Adrenal gland (tissue), 12 donors: Measurements from ENCODE around the gene KCNH8. TPM values are rescaled to one million over a fixed set of nuclear protein-coding genes. Genes with fewer than 3 reads are reported as not detected.

Source experiments
- DNase-seq, 7 donors: peaks; one replicate each; pipeline ENCODE4 v3.0.0-alpha.2; 2019 to 2020
- H3K27ac ChIP-seq, 5 donors: fragments of 200-600 bp; sonication (generic) in 4 of 5; 1 replicate in 3 of 5; 2 replicates in 2 of 5; pipeline versions ENCODE4 v1.5.1 to v1.8.0; 2016 to 2020; ENCODE audit warnings: mild to moderate bottlenecking in 1 of 5
- H3K27me3 ChIP-seq: fragments of 200-600 bp; 2 replicates; pipeline ENCODE4 v1.8.0; 2021
- H3K36me3 ChIP-seq, 2 donors: fragments of 200-600 bp; replicated peaks in 1 of 2; 1 replicate in 1 of 2; 2 replicates in 1 of 2; pipeline versions ENCODE4 v1.5.1 to v1.8.0; 2018 to 2022
- H3K4me1 ChIP-seq, 2 donors: fragments of 200-600 bp; replicated peaks in 1 of 2; 1 replicate in 1 of 2; 2 replicates in 1 of 2; pipeline versions ENCODE4 v1.5.1 to v1.8.0; 2018 to 2021
- H3K4me3 ChIP-seq, 4 donors: fragments of 200-600 bp; sonication (generic) in 3 of 4; one replicate each; pipeline ENCODE4 v1.5.1; 2016 to 2018
- H3K9me3 ChIP-seq, 3 donors: fragments of 200-600 bp; sonication (generic) in 1 of 3; replicated peaks in 1 of 3; 1 replicate in 2 of 3; 2 replicates in 1 of 3; pipeline versions ENCODE4 v1.5.1 to v1.8.0; 2016 to 2021
- POLR2A ChIP-seq, 2 donors: fragments of 450-650 bp; IDR thresholded peaks; one replicate each; pipeline ENCODE4 v1.6.1; 2017; ENCODE audit warnings: antibody characterized with exemption in 2 of 2, mild to moderate bottlenecking in 2 of 2, moderate library complexity in 1 of 2
- WGBS, 4 donors: extraction: QIAGEN DNeasy Blood & Tissue Kit in 2 of 4; methylation state at CpG; one replicate each; pipeline versions ENCODE4 v1.1.5 to v1.1.7; 2013 to 2017; 5-methylcytosine and 5-hydroxymethylcytosine counted together
- intact Hi-C, 2 donors: fragments of 100-400 bp; cut with DNase I; formaldehyde crosslinking; loops; one replicate each; pipeline versions ENCODE4 v1.14.1 to v1.15.0; 2022 to 2023
- polyA plus RNA-seq, 3 donors: library from polyadenylated mRNA; stranded (reverse); fragments of 200-250 nt in 2 of 3; fragments of 350-450 nt in 1 of 3; fragmentation: Illumina TruSeq in 1 of 3; extraction: RNeasy Lipid Tissue Mini Kit (QIAGEN cat#74804) in 1 of 3; gene quantifications; one replicate each; pipeline ENCODE4 v1.2.3, GENCODE V29; 2013 to 2014
- total RNA-seq, 9 donors: library from RNA; depleted of rRNA in 4 of 9; stranded (reverse); fragments of >200 nt in 4 of 9; fragments of 120-200 nt in 1 of 9; fragmentation: NEBNext Ultra II Directional in 1 of 9; extraction: Animal tissue kit (Norgen Biotek cat#: 25700) in 1 of 9; gene quantifications; one replicate each; pipeline versions ENCODE4 v1.1.0 to v1.2.4, GENCODE V29; 2013 to 2023
- TF ChIP-seq, protein P1 (sequence below), 6 experiments: fragments of 450-650 bp in 4 of 6; fragments of 200-600 bp in 2 of 6; sonication (generic) in 1 of 6; IDR thresholded peaks; 1 replicate in 5 of 6; 2 replicates in 1 of 6; pipeline versions ENCODE4 v1.5.1 to v1.8.0; 2016 to 2021; ENCODE audit warnings: antibody characterized with exemption in 6 of 6, mild to moderate bottlenecking in 2 of 6, moderate library complexity in 1 of 6
- donor health status: healthy with polysubstance abuse.
- donor health status: Bipolar disorder and iron deficiency.
- donor health status: DM: yes; HTN: yes; CAD: no.
- donor health status: DM: no; HTN: no; CAD: no.
- donor health status: DM: no; HTN: no; CAD: no.
- donor health status: DM: yes; HTN: yes; CAD: no.

KCNH8 gene
- total and polyA plus RNA-seq, 12 donors, result 0.27 to 7.6 (median 2.1) TPM

DNA sequence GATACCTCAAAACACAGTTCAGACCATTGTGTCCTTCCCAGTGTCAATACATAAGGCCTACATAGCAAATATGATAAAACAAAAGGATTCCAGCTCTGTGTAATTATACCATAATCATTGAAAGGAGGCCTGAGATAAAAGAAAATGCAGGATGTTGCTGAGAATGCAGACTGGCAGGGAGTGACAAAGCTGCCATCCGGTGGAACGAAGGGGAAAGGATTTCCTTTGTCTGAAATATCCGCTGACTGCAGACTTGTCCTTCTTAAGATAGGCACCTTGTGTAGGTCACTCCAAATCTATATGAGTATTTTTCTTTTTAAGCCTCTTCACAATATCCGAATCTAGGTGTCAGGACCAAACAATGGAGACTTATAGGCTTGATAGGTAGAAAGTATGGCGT is 108.0 kb downstream of the KCNH8 start:
- intact Hi-C loops, result no loop called here
- 64 to 75% (median 72%) methylated on average over 5 of the region's 5 CpGs for WGBS, 4 donors

DNA sequence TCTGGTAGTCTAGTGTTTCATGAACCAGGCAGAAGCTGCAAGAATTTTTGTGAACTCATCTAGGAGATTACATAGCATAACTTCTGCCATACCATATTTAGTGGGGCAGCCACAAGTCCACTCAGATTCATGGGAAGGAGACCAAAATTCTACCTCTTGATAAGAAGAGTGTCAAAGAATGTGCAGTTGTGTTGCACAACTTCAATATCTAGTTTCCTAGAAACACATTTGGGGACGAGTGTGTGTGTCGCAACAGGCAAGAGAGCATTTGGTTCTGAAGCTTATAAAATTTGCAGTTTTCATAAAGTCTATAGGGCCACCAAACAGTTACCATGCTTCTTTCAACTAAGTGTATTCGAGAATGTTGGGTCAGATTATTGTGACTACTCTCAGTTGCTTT is 115.3 kb downstream of the KCNH8 start:
- H3K9me3 ChIP-seq, result no peaks in the 10 kb centered on the region
- intact Hi-C loops, result no loop called here
- H3K27ac ChIP-seq, result no peak overlapping the region
- no peaks in the 10 kb centered on the region for H3K36me3 ChIP-seq
- 60 to 81% (median 67%) methylated on average over 3 of the region's 3 CpGs for WGBS, 4 donors
- DNase-seq, result peak in 1 of 7 donors; percentile 4
- H3K4me1 ChIP-seq, result no peaks in the 10 kb centered on the region
- TF ChIP-seq, protein P1, sequence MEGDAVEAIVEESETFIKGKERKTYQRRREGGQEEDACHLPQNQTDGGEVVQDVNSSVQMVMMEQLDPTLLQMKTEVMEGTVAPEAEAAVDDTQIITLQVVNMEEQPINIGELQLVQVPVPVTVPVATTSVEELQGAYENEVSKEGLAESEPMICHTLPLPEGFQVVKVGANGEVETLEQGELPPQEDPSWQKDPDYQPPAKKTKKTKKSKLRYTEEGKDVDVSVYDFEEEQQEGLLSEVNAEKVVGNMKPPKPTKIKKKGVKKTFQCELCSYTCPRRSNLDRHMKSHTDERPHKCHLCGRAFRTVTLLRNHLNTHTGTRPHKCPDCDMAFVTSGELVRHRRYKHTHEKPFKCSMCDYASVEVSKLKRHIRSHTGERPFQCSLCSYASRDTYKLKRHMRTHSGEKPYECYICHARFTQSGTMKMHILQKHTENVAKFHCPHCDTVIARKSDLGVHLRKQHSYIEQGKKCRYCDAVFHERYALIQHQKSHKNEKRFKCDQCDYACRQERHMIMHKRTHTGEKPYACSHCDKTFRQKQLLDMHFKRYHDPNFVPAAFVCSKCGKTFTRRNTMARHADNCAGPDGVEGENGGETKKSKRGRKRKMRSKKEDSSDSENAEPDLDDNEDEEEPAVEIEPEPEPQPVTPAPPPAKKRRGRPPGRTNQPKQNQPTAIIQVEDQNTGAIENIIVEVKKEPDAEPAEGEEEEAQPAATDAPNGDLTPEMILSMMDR (IDR thresholded peaks at IDR 0.05), result no peak
- no peak for TF ChIP-seq POLR2A (IDR thresholded peaks at IDR 0.05)
- no peaks in the 10 kb centered on the region for H3K27me3 ChIP-seq
- no peak overlapping the region for H3K4me3 ChIP-seq

More for the DNA sequence above, 108.0 kb downstream of the KCNH8 start:
- Histone ChIP-seq H3K36me3 (no peaks in the 10 kb centered on the region), H3K9me3 (no peaks in the 10 kb centered on the region), H3K4me3 (no peak overlapping the region), H3K4me1 (no peaks in the 10 kb centered on the region), H3K27ac (no peak overlapping the region), H3K27me3 (no peaks in the 10 kb centered on the region)
- no peak for DNase-seq
- no peak for TF ChIP-seq POLR2A (IDR thresholded peaks at IDR 0.05)
- TF ChIP-seq, protein P1 (IDR thresholded peaks at IDR 0.05), result no peak

DNA sequence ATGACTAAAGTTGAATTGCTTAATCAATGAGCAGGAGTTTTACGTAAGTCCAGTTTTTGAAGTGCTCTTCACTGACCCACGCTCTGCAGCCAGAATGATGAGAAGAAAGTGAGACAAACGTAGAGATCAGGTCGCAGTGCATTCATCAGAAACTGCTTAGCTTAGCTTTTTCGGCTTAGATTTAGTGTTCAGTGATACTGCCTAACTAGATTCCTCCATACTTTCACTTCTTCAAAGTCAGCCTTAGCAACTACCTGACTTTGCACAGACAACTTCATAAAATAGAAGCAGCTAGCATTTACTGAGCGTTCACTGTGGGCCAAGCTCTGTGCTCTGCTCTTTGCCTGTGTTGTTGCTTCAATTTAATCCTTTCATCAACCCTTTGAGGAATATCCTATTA is 116.1 kb downstream of the KCNH8 start:
- Histone ChIP-seq H3K27me3 (no peaks in the 10 kb centered on the region), H3K4me1 (no peaks in the 10 kb centered on the region), H3K9me3 (no peaks in the 10 kb centered on the region), H3K36me3 (no peaks in the 10 kb centered on the region), H3K27ac (no peak overlapping the region), H3K4me3 (no peak overlapping the region)
- TF ChIP-seq, protein P1 (IDR thresholded peaks at IDR 0.05), result no peak
- no peak for TF ChIP-seq POLR2A (IDR thresholded peaks at IDR 0.05)
- intact Hi-C loops, result no loop called here
- DNase-seq, result no peak
- WGBS, 4 donors, result 64 to 67% (median 66%) methylated on average over 6 of the region's 6 CpGs

DNA sequence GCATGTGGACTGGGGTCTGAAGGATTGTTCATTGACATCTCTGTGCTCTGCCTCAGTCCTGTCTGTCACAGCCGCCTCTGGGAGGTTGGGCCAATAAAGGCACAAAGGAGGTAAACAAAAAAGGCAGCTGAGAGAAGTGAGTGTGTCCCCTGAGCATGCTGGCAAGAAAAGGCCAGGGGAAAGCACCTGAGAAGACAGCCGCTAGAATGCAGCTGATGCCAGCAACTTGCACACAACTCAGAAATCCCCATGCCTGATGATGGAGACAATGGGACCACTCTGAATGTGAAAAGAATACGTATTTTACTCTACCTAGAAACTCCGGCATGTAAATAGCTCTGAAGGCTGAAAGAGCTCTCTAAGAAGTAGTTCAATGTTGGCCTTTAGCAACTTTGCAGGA is 118.7 kb downstream of the KCNH8 start:
- Histone ChIP-seq H3K27ac (no peak overlapping the region), H3K4me3 (no peak overlapping the region), H3K9me3 (no peaks in the 10 kb centered on the region), H3K27me3 (no peaks in the 10 kb centered on the region), H3K4me1 (no peaks in the 10 kb centered on the region), H3K36me3 (no peaks in the 10 kb centered on the region)
- DNase-seq, result no peak
- 46 to 68% (median 60%) methylated on average over 4 of the region's 4 CpGs for WGBS, 4 donors
- intact Hi-C loops, result no loop called here
- TF ChIP-seq, protein P1 (IDR thresholded peaks at IDR 0.05), result no peak
- no peak for TF ChIP-seq POLR2A (IDR thresholded peaks at IDR 0.05)
